Neutrophil (primary cell): Measurements from ENCODE around the gene VWA2.

Experiments
- H3K27ac ChIP-seq: fragments of 200-600 bp; sonication (generic); 2 replicates; pipeline ENCODE4 v1.5.1; 2016; ENCODE audit warnings: mild to moderate bottlenecking, moderate library complexity
- H3K27me3 ChIP-seq: fragments of 200-600 bp; sonication (generic); 2 replicates; pipeline ENCODE4 v1.6.0; 2016; ENCODE audit warnings: mild to moderate bottlenecking
- H3K36me3 ChIP-seq: fragments of 200-600 bp; sonication (generic); 2 replicates; pipeline ENCODE4 v1.5.1; 2017
- H3K4me1 ChIP-seq, 2 experiments: fragments of 200-600 bp in 1 of 2; sonication (generic) in 1 of 2; 1 replicate in 1 of 2; 2 replicates in 1 of 2; pipeline versions ENCODE4 v1.5.1 to v1.6.1; 2013 to 2016; ENCODE audit warnings: low read depth in 1 of 2, low read length in 1 of 2, mild to moderate bottlenecking in 1 of 2, moderate library complexity in 1 of 2; ENCODE audit not compliant: control insufficient read depth in 1 of 2, insufficient read depth in 1 of 2
- H3K4me3 ChIP-seq, 2 experiments: fragments of 200-600 bp in 1 of 2; sonication (generic) in 1 of 2; 1 replicate in 1 of 2; 2 replicates in 1 of 2; pipeline ENCODE4 v1.5.1; 2013 to 2016; ENCODE audit warnings: low read depth in 1 of 2, low read length in 1 of 2, mild to moderate bottlenecking in 1 of 2, moderate library complexity in 1 of 2
- H3K9me3 ChIP-seq: fragments of 200-600 bp; sonication (generic); 2 replicates; pipeline ENCODE4 v1.5.1; 2016
- TF ChIP-seq, protein P1 (sequence below): fragments of 200-600 bp; sonication (generic); IDR thresholded peaks from 2 replicates; pipeline ENCODE4 v1.5.1; 2016; ENCODE audit warnings: antibody characterized with exemption

Gene VWA2

GRCh38 chr10:114271075-114271778 lies 32.2 kb downstream of the VWA2 start:
- TF ChIP-seq, protein P1, sequence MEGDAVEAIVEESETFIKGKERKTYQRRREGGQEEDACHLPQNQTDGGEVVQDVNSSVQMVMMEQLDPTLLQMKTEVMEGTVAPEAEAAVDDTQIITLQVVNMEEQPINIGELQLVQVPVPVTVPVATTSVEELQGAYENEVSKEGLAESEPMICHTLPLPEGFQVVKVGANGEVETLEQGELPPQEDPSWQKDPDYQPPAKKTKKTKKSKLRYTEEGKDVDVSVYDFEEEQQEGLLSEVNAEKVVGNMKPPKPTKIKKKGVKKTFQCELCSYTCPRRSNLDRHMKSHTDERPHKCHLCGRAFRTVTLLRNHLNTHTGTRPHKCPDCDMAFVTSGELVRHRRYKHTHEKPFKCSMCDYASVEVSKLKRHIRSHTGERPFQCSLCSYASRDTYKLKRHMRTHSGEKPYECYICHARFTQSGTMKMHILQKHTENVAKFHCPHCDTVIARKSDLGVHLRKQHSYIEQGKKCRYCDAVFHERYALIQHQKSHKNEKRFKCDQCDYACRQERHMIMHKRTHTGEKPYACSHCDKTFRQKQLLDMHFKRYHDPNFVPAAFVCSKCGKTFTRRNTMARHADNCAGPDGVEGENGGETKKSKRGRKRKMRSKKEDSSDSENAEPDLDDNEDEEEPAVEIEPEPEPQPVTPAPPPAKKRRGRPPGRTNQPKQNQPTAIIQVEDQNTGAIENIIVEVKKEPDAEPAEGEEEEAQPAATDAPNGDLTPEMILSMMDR = no peak
- Histone ChIP-seq H3K36me3 (no peaks in the 10 kb centered on the region), H3K4me3 (no peak overlapping the region), H3K9me3 (no peaks in the 10 kb centered on the region), H3K27me3 (no peaks in the 10 kb centered on the region), H3K27ac (no peak overlapping the region), H3K4me1 (no peaks in the 10 kb centered on the region)

GRCh38 chr10:114271779-114272167 lies 32.7 kb downstream of the VWA2 start:
- Histone ChIP-seq H3K27me3 (no peaks in the 10 kb centered on the region), H3K9me3 (no peaks in the 10 kb centered on the region), H3K36me3 (no peaks in the 10 kb centered on the region), H3K4me1 (no peaks in the 10 kb centered on the region), H3K4me3 (no peak overlapping the region), H3K27ac (no peak overlapping the region)
- TF ChIP-seq, protein P1 = no peak

GRCh38 chr10:114272696-114273095 lies 33.6 kb downstream of the VWA2 start:
- H3K36me3 ChIP-seq = no peaks in the 10 kb centered on the region
- H3K4me3 ChIP-seq = no peak overlapping the region
- H3K4me1 ChIP-seq = no peaks in the 10 kb centered on the region
- no peaks in the 10 kb centered on the region for H3K27me3 ChIP-seq
- no peaks in the 10 kb centered on the region for H3K9me3 ChIP-seq
- TF ChIP-seq, protein P1 = no peak
- no peak overlapping the region for H3K27ac ChIP-seq

- Histone ChIP-seq H3K4me3 (no peak overlapping the region), H3K36me3 (no peaks in the 10 kb centered on the region), H3K9me3 (no peaks in the 10 kb centered on the region), H3K27me3 (no peaks in the 10 kb centered on the region), H3K27ac (no peak overlapping the region), H3K4me1 (no peaks in the 10 kb centered on the region)
- TF ChIP-seq, protein P1 = no peak
Measured at GRCh38 chr10:114273910-114274309, 34.9 kb downstream of the VWA2 start.

- TF ChIP-seq, protein P1 = no peak
- H3K9me3 ChIP-seq = no peaks in the 10 kb centered on the region
- H3K27me3 ChIP-seq = no peaks in the 10 kb centered on the region
- no peaks in the 10 kb centered on the region for H3K36me3 ChIP-seq
- H3K4me1 ChIP-seq = no peaks in the 10 kb centered on the region
- H3K4me3 ChIP-seq = no peak overlapping the region
- no peak overlapping the region for H3K27ac ChIP-seq
Measured at GRCh38 chr10:114274616-114275453, 35.8 kb downstream of the VWA2 start.
